Esophagus muscularis mucosa (tissue), 4 donors: ENCODE results near the gene RBM14. TPM values are rescaled to one million over a fixed set of nuclear protein-coding genes. Genes with fewer than 3 reads are reported as not detected.

ENCODE experiments used
- DNase-seq: peaks from one replicate; pipeline ENCODE4 v3.0.0-alpha.2; 2017; ENCODE audit errors: extremely low spot score
- H3K27ac ChIP-seq, 4 donors: fragments of 200-600 bp; sonication (generic); replicated peaks in 1 of 4; 1 replicate in 3 of 4; 2 replicates in 1 of 4; pipeline ENCODE4 v1.5.1; 2016 to 2019; ENCODE audit warnings: mild to moderate bottlenecking in 1 of 4
- H3K27me3 ChIP-seq, 4 donors: fragments of 200-600 bp; sonication (generic); one replicate each; pipeline versions ENCODE4 v1.5.1 to v1.6.0; 2016 to 2019
- H3K36me3 ChIP-seq, 4 donors: fragments of 200-600 bp; sonication (generic); one replicate each; pipeline ENCODE4 v1.5.1; 2016 to 2019
- H3K4me1 ChIP-seq, 4 donors: fragments of 200-600 bp; sonication (generic); one replicate each; pipeline ENCODE4 v1.5.1; 2016 to 2019
- H3K4me3 ChIP-seq, 4 donors: fragments of 200-600 bp; sonication (generic); 1 replicate in 2 of 4; 2 replicates in 2 of 4; pipeline ENCODE4 v1.5.1; 2016 to 2019; ENCODE audit warnings: mild to moderate bottlenecking in 4 of 4, moderate library complexity in 1 of 4
- H3K9me3 ChIP-seq, 4 donors: fragments of 200-600 bp; sonication (generic); 1 replicate in 3 of 4; 2 replicates in 1 of 4; pipeline ENCODE4 v1.5.1; 2016 to 2019
- EP300 ChIP-seq: sonication (generic); formaldehyde crosslinking; IDR thresholded peaks from one replicate; pipeline ENCODE4 v1.6.1; 2017; ENCODE audit warnings: antibody characterized with exemption
- POLR2A ChIP-seq: fragments of 450-650 bp; IDR thresholded peaks from one replicate; pipeline ENCODE4 v1.6.1; 2017; ENCODE audit warnings: antibody characterized with exemption, moderate library complexity, mild to moderate bottlenecking, low read depth
- POLR2AphosphoS5 ChIP-seq, 2 donors: sonication (generic); formaldehyde crosslinking; IDR thresholded peaks; one replicate each; pipeline ENCODE4 v1.6.1; 2017; ENCODE audit warnings: antibody characterized with exemption in 2 of 2
- WGBS: methylation state at CpG from one replicate; pipeline ENCODE4 v1.1.5; 2018; 5-methylcytosine and 5-hydroxymethylcytosine counted together
- intact Hi-C: fragments of 100-400 bp; cut with DNase I; formaldehyde crosslinking; loops from one replicate; pipeline ENCODE4 v1.15.1; 2023
- small RNA-seq, 3 donors: library from RNA; depleted of rRNA; stranded (forward); fragments of <200 nt; gene quantifications; one replicate each; pipeline ENCODE3, GENCODE V24; 2016
- total RNA-seq, 4 donors: library from RNA; depleted of rRNA; stranded (reverse); fragments of >200 nt; gene quantifications; one replicate each; pipeline versions ENCODE4 v1.1.0 to v1.2.1, GENCODE V29; 2016
- TF ChIP-seq, protein P1 (sequence below), 3 experiments: fragments of 200-600 bp in 2 of 3; fragments of 450-650 bp in 1 of 3; sonication (generic) in 2 of 3; IDR thresholded peaks; one replicate each; pipeline ENCODE4 v1.5.1; 2017 to 2019; ENCODE audit warnings: antibody characterized with exemption in 3 of 3, mild to moderate bottlenecking in 2 of 3, moderate library complexity in 1 of 3

The RBM14 gene
- total RNA-seq, 4 donors from 2014 or later: 30.5 to 41.7 (median 34.9) TPM

DNA sequence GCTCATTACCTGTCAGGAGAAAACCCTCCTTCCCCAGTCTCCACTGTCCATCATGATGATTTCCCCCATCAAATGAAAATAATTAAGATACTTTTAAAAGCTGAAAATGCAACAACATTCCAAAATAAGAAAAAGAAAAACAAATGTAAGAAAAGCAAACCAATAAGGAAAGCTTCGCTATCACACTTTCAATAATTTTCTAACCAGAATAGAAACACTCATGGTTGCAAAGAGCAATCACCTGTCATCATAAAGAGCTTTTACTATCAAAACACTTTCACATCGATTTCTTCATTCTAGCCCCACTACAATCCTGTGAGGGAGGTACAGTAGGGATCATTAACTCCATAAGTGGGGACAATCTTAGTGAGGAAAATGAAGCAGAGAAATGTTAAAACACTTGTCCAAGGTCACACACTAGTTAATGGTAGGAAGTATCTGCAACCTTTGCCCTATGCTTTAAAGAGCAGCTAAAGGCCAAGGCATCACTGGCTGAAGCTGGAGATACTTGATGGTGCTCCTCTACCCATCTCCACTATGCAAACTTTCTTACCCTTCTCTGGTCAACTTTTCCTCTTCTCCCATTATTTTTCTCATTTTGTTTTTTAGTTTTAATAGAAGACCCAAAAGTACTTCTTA lies 58.7 kb downstream of the RBM14 start:
- no peaks in the 10 kb centered on the region for H3K27me3 ChIP-seq
- intact Hi-C loops: loop anchor here (5.0 kb wide), 1 partner anchor 83 kb away; the partner anchor contains the start of genes CCDC87 and CCS
- TF ChIP-seq, protein P1, sequence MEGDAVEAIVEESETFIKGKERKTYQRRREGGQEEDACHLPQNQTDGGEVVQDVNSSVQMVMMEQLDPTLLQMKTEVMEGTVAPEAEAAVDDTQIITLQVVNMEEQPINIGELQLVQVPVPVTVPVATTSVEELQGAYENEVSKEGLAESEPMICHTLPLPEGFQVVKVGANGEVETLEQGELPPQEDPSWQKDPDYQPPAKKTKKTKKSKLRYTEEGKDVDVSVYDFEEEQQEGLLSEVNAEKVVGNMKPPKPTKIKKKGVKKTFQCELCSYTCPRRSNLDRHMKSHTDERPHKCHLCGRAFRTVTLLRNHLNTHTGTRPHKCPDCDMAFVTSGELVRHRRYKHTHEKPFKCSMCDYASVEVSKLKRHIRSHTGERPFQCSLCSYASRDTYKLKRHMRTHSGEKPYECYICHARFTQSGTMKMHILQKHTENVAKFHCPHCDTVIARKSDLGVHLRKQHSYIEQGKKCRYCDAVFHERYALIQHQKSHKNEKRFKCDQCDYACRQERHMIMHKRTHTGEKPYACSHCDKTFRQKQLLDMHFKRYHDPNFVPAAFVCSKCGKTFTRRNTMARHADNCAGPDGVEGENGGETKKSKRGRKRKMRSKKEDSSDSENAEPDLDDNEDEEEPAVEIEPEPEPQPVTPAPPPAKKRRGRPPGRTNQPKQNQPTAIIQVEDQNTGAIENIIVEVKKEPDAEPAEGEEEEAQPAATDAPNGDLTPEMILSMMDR (IDR thresholded peaks at IDR 0.05): no peak
- TF ChIP-seq EP300: no peak
- H3K4me3 ChIP-seq: no peak overlapping the region
- no peak overlapping the region for H3K27ac ChIP-seq
- peaks cover 28 to 65% (median 55%) of the 10 kb centered on the region in 4 donors for H3K4me1 ChIP-seq
- DNase-seq: no peak
- H3K9me3 ChIP-seq: no peaks in the 10 kb centered on the region
- whole genome bisulfite sequencing: 85% methylated on average over 2 of the region's 2 CpGs
- peaks cover 0 to 7% (median 0%) of the 10 kb centered on the region in 4 donors for H3K36me3 ChIP-seq

DNA sequence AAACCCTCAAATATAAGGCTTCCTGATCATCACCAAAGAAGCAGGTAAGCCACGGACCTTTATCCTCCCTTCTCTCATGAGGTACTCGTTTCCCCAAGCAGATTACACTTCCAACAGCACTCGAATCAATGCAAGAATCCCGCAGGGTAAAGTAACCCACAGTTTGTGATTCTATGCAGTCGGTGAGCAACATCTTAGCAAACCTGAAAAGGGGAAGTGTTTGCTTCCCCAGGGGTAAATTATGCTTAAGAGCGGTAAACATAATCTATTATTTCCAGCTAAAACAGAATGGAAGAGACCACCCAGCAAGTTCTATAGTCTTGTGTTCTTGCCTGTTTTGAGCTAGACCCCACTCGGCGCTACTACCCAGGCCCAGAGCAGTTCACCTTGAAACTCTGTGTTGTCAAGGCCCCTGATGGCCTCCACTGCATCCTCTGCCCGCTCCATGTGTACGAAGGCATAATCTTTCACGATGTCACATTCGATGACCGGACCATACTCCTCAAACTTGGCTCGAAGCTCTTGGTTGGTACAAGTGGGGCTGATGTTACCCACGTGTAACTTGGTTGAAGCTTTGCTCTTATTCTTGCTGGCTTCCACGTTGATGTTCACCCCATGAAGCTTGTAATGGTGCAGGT lies 60.0 kb downstream of the RBM14 start:
- Histone ChIP-seq H3K9me3 (no peaks in the 10 kb centered on the region), H3K4me1 (peaks cover 28 to 57% (median 45%) of the 10 kb centered on the region in 4 donors), H3K27me3 (no peaks in the 10 kb centered on the region), H3K4me3 (peak overlapping the region; percentile 70 to 92 (median 78)), H3K36me3 (no peaks in the 10 kb centered on the region), H3K27ac (peak overlapping the region in 2 of 4 donors; percentile 87 to 89)
- 61% methylated on average over 16 of the region's 16 CpGs for WGBS
- TF ChIP-seq, protein P1 (IDR thresholded peaks at IDR 0.05): no peak
- no peak for TF ChIP-seq POLR2AphosphoS5 (IDR thresholded peaks at IDR 0.05)
- TF ChIP-seq POLR2A: no peak
- TF ChIP-seq EP300: no peak
- DNase-seq: no peak
- intact Hi-C loops: loop anchor here (5.0 kb wide), 1 partner anchor 84 kb away; the partner anchor contains the start of genes CCDC87 and CCS

Small RNA genes within 50 kb of the gene (small RNA-seq; reads per million reads assigned to genes)
- 0 reads per million in 3 donors for gene RNU4-39P

Other genes with a start within 250 kb of the RBM14 start
- gene SLC29A2, start 244.9 kb upstream of the RBM14 start, total RNA-seq: 1 to 10 TPM in 3 of 4 donors, under 1 TPM in 1; 0.50 to 3.6 (median 1.7) TPM
- gene NPAS4, start 195.6 kb upstream of the RBM14 start, total RNA-seq: 1 to 10 TPM; 1.2 to 2.9 (median 1.5) TPM
- 10 to 100 TPM; 46.1 to 51.5 (median 48.7) TPM for gene MRPL11, start 177.8 kb upstream of the RBM14 start, total RNA-seq
- gene PELI3, start 149.7 kb upstream of the RBM14 start, total RNA-seq: 10 to 100 TPM; 28.7 to 50.4 (median 37.7) TPM
- gene DPP3, start 136.2 kb upstream of the RBM14 start, total RNA-seq: 10 to 100 TPM; 17.8 to 33.3 (median 20.2) TPM
- gene BBS1, start 106.0 kb upstream of the RBM14 start, total RNA-seq: 10 to 100 TPM; 68.1 to 78.5 (median 73.1) TPM
- gene ZDHHC24, start 70.6 kb upstream of the RBM14 start, total RNA-seq: 10 to 100 TPM in 2 of 4 donors, 1 to 10 TPM in 2; 7.6 to 16.2 (median 12.2) TPM
- gene ACTN3, start 69.7 kb upstream of the RBM14 start, total RNA-seq: not detected
- gene CTSF, start 48.0 kb upstream of the RBM14 start, total RNA-seq: 100 to 1,000 TPM in 2 of 4 donors, 10 to 100 TPM in 2; 73.1 to 112 (median 96.6) TPM
- under 1 TPM; 0.17 to 0.83 (median 0.46) TPM for gene CCDC87, start 23.6 kb upstream of the RBM14 start, total RNA-seq
- gene CCS, start 23.4 kb upstream of the RBM14 start, total RNA-seq: 10 to 100 TPM; 27.8 to 50.7 (median 34.8) TPM
- gene RBM4, start 22.1 kb downstream of the RBM14 start, total RNA-seq: 100 to 1,000 TPM in 1 of 4 donors, 10 to 100 TPM in 3; 82.2 to 101 (median 90.2) TPM
- gene RBM4B, start 61.3 kb downstream of the RBM14 start, total RNA-seq: 10 to 100 TPM; 10.3 to 13.2 (median 12.2) TPM
- gene SPTBN2, start 112.6 kb downstream of the RBM14 start, total RNA-seq: 10 to 100 TPM in 2 of 4 donors, 1 to 10 TPM in 2; 3.3 to 12.5 (median 10.0) TPM
- 10 to 100 TPM in 3 of 4 donors, 1 to 10 TPM in 1; 8.7 to 18.2 (median 13.0) TPM for gene RCE1, start 226.8 kb downstream of the RBM14 start, total RNA-seq
- 10 to 100 TPM in 2 of 4 donors, 1 to 10 TPM in 2; 8.7 to 21.9 (median 13.1) TPM for gene LRFN4, start 240.4 kb downstream of the RBM14 start, total RNA-seq